Tongue (tissue), 2 donors: ENCODE measurements around the gene ARL2. TPM values are rescaled to one million over a fixed set of nuclear protein-coding genes. Genes with fewer than 3 reads are reported as not detected.

Experiments
- small RNA-seq: library from RNA; depleted of rRNA; stranded (forward); fragments of <200 nt; gene quantifications from one replicate; pipeline ENCODE3, GENCODE V24; 2014; ENCODE audit warnings: low replicate concordance
- total RNA-seq: library from RNA; depleted of rRNA; stranded (reverse); fragments of >200 nt; gene quantifications from one replicate; pipeline ENCODE4 v1.2.3, GENCODE V29; 2014

ARL2 gene
- total RNA-seq, 1 donor from 2014 or later, result 131 TPM

Small RNA genes lying within 50 kb of the gene (small RNA-seq; reads per million reads assigned to genes)
- gene MIR6879 (not detected), gene SNX15 (not detected)

Other genes with a start within 250 kb of the ARL2 start
- gene SF1, start 235.6 kb upstream of the ARL2 start, total RNA-seq, result 121 TPM
- 13.1 TPM for gene MAP4K2, start 210.9 kb upstream of the ARL2 start, total RNA-seq
- 16.1 TPM for gene MEN1, start 203.6 kb upstream of the ARL2 start, total RNA-seq
- gene CDC42BPG, start 169.5 kb upstream of the ARL2 start, total RNA-seq, result 5.7 TPM
- 86.0 TPM for gene EHD1, start 135.5 kb upstream of the ARL2 start, total RNA-seq
- gene ATG2A, start 97.0 kb upstream of the ARL2 start, total RNA-seq, result 13.3 TPM
- 6.1 TPM for gene PPP2R5B, start 89.5 kb upstream of the ARL2 start, total RNA-seq
- not detected for gene GPHA2, start 78.3 kb upstream of the ARL2 start, total RNA-seq
- not detected for gene MAJIN, start 42.1 kb upstream of the ARL2 start, total RNA-seq
- 0.21 TPM for gene BATF2, start 17.2 kb upstream of the ARL2 start, total RNA-seq
- gene SNX15, start 13.3 kb downstream of the ARL2 start, total RNA-seq, result 15.7 TPM
- 8.5 TPM for gene SAC3D1, start 27.1 kb downstream of the ARL2 start, total RNA-seq
- gene NAALADL1, start 44.4 kb downstream of the ARL2 start, total RNA-seq, result 6.4 TPM
- 4.9 TPM for gene CDCA5, start 69.9 kb downstream of the ARL2 start, total RNA-seq
- gene ZFPL1, start 70.1 kb downstream of the ARL2 start, total RNA-seq, result 25.5 TPM
- gene VPS51, start 82.1 kb downstream of the ARL2 start, total RNA-seq, result 311 TPM
- 13.2 TPM for gene TM7SF2, start 97.7 kb downstream of the ARL2 start, total RNA-seq
- 3.5 TPM for gene ZNHIT2, start 103.5 kb downstream of the ARL2 start, total RNA-seq
- 265 TPM for gene FAU, start 108.0 kb downstream of the ARL2 start, total RNA-seq
- gene MRPL49, start 108.2 kb downstream of the ARL2 start, total RNA-seq, result 38.1 TPM
- gene SYVN1, start 120.4 kb downstream of the ARL2 start, total RNA-seq, result 16.4 TPM
- gene SPDYC, start 156.1 kb downstream of the ARL2 start, total RNA-seq, result not detected
- 144 TPM for gene CAPN1, start 167.8 kb downstream of the ARL2 start, total RNA-seq
- 10.3 TPM for gene POLA2, start 247.8 kb downstream of the ARL2 start, total RNA-seq